HG02759 (cell line): Measurements from ENCODE around the gene GTF2A1.

ENCODE experiments used
- ATAC-seq: cut with Tn5 transposase; IDR thresholded peaks from one replicate; pipeline ENCODE4 v1.9.1; 2021; ENCODE audit warnings: mild to moderate bottlenecking, moderate library complexity; ENCODE audit not compliant: unreplicated experiment

GTF2A1 gene

DNA sequence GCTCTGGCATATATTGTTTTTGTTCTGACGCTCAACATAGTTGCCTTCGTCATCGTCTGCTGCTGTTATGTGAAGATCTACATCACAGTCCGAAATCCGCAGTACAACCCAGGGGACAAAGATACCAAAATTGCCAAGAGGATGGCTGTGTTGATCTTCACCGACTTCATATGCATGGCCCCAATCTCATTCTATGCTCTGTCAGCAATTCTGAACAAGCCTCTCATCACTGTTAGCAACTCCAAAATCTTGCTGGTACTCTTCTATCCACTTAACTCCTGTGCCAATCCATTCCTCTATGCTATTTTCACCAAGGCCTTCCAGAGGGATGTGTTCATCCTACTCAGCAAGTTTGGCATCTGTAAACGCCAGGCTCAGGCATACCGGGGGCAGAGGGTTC lies 77.0 kb downstream of the GTF2A1 start:
- no peak for ATAC-seq

- ATAC-seq, result no peak
These were observed 79.3 kb downstream of the GTF2A1 start for GRCh38 chr14:81141426-81141825.

DNA sequence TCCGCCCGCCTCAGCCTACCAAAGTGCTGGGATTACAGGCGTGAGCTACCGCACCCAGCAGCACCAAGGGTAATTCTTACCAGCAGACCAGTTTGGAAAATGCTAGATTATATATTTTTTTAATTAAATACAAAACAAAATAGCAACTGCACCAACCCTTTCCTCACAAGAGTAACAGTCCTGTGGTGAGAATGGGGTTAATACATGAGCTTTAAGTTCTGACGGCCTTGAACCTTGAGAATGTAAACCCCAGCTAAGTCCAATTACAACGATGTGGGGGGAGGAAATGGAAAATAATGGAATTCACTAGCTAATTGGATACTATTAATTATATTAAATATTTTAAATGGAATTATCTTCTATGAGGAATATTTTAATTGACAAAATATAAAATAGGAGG lies 82.3 kb downstream of the GTF2A1 start:
- ATAC-seq, result no peak

DNA sequence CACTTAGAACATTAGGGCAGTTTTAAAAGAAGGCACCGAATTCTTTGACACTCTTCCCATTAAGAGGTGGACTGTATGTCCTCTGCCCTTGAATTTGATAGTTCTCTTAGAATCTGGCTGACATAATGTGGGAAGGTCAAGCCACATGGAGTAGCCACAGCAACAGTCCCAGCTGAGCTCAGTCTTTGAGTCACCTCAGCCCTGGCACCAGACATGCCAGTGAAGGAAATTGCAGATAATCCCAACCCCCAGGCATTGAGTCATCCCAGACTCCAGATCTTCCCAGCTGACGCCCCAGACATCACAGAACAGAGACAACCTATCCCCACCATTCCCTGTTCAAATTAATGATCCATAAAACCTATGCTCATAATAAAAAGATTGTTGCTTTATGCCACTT lies 83.4 kb downstream of the GTF2A1 start:
- no peak for ATAC-seq

DNA sequence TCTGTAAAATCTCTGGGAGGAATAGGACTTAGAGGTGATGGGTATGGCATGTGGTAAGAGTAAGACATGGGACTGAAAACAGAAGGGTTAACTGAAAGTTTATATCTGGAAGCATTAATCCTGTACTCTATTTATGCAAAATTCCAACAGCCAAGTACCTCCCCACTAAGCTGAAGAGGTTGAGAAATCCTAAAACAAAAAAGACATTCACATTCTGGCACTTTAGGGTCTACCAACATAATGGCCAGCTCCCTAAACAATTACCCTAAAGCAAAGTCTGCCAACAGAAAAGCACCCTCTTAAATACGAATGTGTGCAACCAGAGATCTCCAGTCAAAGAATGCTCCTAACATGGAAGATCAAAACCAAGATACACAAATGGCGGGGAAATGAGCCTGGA lies 87.4 kb downstream of the GTF2A1 start:
- ATAC-seq, result no peak

- no peak for ATAC-seq
These were observed 88.3 kb downstream of the GTF2A1 start for GRCh38 chr14:81132468-81132867.

GRCh38 chr14:81129242-81129641 lies 91.5 kb downstream of the GTF2A1 start:
- no peak for ATAC-seq

GRCh38 chr14:81127785-81128184 lies 93.0 kb downstream of the GTF2A1 start:
- ATAC-seq, result no peak

DNA sequence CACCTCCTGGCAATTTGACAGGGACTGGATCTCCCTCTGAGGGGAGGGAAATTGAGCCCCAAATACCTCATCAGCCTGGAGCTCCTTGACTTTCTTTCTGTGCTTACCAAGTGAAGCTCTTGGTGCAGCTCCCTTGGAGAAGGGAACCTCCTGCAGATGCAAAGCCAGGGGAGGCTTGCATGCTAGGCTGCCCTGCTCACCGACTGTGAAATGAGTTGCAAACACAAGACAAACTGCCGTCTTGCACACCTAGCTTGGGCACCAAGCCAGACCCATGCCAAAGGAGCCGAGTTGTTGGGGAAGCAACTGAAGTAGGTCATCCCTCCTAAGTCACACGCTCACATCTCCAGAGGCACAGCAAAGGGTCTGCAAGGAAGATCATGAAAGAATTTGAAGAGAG lies 95.2 kb downstream of the GTF2A1 start:
- ATAC-seq, result no peak
